SJCRH30 (cell line): ENCODE measurements around the gene CILP2. TPM values are rescaled to one million over a fixed set of nuclear protein-coding genes. Genes with fewer than 3 reads are reported as not detected.

ENCODE experiments used
- DNase-seq, 2 experiments: peaks; one replicate each; pipeline ENCODE4 v3.0.0-alpha.2; 2015 to 2020
- H3K27ac ChIP-seq: fragments of 250-450 bp; sonication (Bioruptor Pico); 2 replicates; pipeline ENCODE4 v1.5.1; 2020; ENCODE audit warnings: mild to moderate bottlenecking, moderate library complexity
- H3K27me3 ChIP-seq: fragments of 250-450 bp; sonication (Bioruptor Pico); 2 replicates; pipeline ENCODE4 v1.5.1; 2020; ENCODE audit warnings: mild to moderate bottlenecking, moderate library complexity
- H3K36me3 ChIP-seq: fragments of 250-450 bp; sonication (Bioruptor Pico); 2 replicates; pipeline ENCODE4 v1.5.1; 2020; ENCODE audit warnings: mild to moderate bottlenecking, moderate library complexity
- H3K4me1 ChIP-seq: fragments of 250-450 bp; sonication (Bioruptor Pico); 2 replicates; pipeline ENCODE4 v1.5.1; 2020; ENCODE audit warnings: mild to moderate bottlenecking, moderate library complexity
- H3K4me3 ChIP-seq: fragments of 250-450 bp; sonication (Bioruptor Pico); 2 replicates; pipeline ENCODE4 v1.5.1; 2020; ENCODE audit warnings: mild to moderate bottlenecking, moderate library complexity
- H3K9me3 ChIP-seq: fragments of 250-450 bp; sonication (Bioruptor Pico); replicated peaks from 2 replicates; pipeline ENCODE4 v1.5.1; 2020; ENCODE audit warnings: mild to moderate bottlenecking, moderate library complexity
- total RNA-seq: library from RNA; depleted of rRNA; stranded (reverse); fragments of >200 nt; shearing (Covaris generic); gene quantifications from 2 replicates; pipeline ENCODE4 v1.2.3, GENCODE V29; 2014

CILP2 gene
- total RNA-seq, 1 experiment from 2014 or later, result 1.1 TPM

GRCh38 chr19:19575411-19575810, 37.3 kb downstream of the CILP2 start:
- no peaks in the 10 kb centered on the region for H3K36me3 ChIP-seq
- no peak for DNase-seq

GRCh38 chr19:19578252-19578651, 40.2 kb downstream of the CILP2 start:
- peak; percentile 67 to 73 for DNase-seq
- Histone ChIP-seq H3K27me3 (no peaks in the 10 kb centered on the region), H3K36me3 (no peaks in the 10 kb centered on the region), H3K4me3 (no peak overlapping the region), H3K9me3 (no peaks in the 10 kb centered on the region), H3K27ac (peak overlapping the region; percentile 35), H3K4me1 (peaks cover 16% of the 10 kb centered on the region)

More at GRCh38 chr19:19575411-19575810, 37.3 kb downstream of the CILP2 start:
- Histone ChIP-seq H3K27ac (no peak overlapping the region), H3K4me1 (peaks cover 16% of the 10 kb centered on the region), H3K9me3 (no peaks in the 10 kb centered on the region), H3K27me3 (no peaks in the 10 kb centered on the region), H3K4me3 (no peak overlapping the region)

- no peaks in the 10 kb centered on the region for H3K9me3 ChIP-seq
- H3K4me3 ChIP-seq, result no peak overlapping the region
- no peaks in the 10 kb centered on the region for H3K36me3 ChIP-seq
- peaks cover 16% of the 10 kb centered on the region for H3K4me1 ChIP-seq
- H3K27me3 ChIP-seq, result no peaks in the 10 kb centered on the region
- H3K27ac ChIP-seq, result peak overlapping the region; percentile 26; the same call in 1 of the 2 replicates
- DNase-seq, result peak; percentile 58 to 74
Measured at GRCh38 chr19:19579533-19580361, 41.7 kb downstream of the CILP2 start.

- Histone ChIP-seq H3K4me1 (peaks cover 16% of the 10 kb centered on the region), H3K27ac (no peak overlapping the region), H3K36me3 (no peaks in the 10 kb centered on the region), H3K27me3 (no peaks in the 10 kb centered on the region), H3K4me3 (no peak overlapping the region), H3K9me3 (no peaks in the 10 kb centered on the region)
- no peak for DNase-seq
Measured at GRCh38 chr19:19580418-19580817, 42.4 kb downstream of the CILP2 start.

- H3K4me3 ChIP-seq, result no peak overlapping the region
- no peak overlapping the region for H3K27ac ChIP-seq
- no peaks in the 10 kb centered on the region for H3K9me3 ChIP-seq
- no peaks in the 10 kb centered on the region for H3K36me3 ChIP-seq
- no peak for DNase-seq
- no peaks in the 10 kb centered on the region for H3K27me3 ChIP-seq
- H3K4me1 ChIP-seq, result peaks cover 16% of the 10 kb centered on the region
Measured at GRCh38 chr19:19581391-19581790, 43.3 kb downstream of the CILP2 start.

- Histone ChIP-seq H3K4me3 (no peak overlapping the region), H3K4me1 (peaks cover 8% of the 10 kb centered on the region), H3K9me3 (no peaks in the 10 kb centered on the region), H3K27me3 (no peaks in the 10 kb centered on the region), H3K36me3 (no peaks in the 10 kb centered on the region), H3K27ac (no peak overlapping the region)
- no peak for DNase-seq
Measured at GRCh38 chr19:19582471-19582870, 44.4 kb downstream of the CILP2 start.

- H3K36me3 ChIP-seq, result no peaks in the 10 kb centered on the region
- H3K4me1 ChIP-seq, result peaks cover 2% of the 10 kb centered on the region; the same call in 1 of the 2 replicates
- no peaks in the 10 kb centered on the region for H3K27me3 ChIP-seq
- H3K27ac ChIP-seq, result no peak overlapping the region
- H3K9me3 ChIP-seq, result no peaks in the 10 kb centered on the region
- no peak overlapping the region for H3K4me3 ChIP-seq
- no peak for DNase-seq
Measured at GRCh38 chr19:19584356-19584755, 46.3 kb downstream of the CILP2 start.

GRCh38 chr19:19587771-19588170, 49.7 kb downstream of the CILP2 start:
- H3K36me3 ChIP-seq, result no peaks in the 10 kb centered on the region
- peaks cover 11% of the 10 kb centered on the region for H3K4me1 ChIP-seq
- no peak overlapping the region for H3K27ac ChIP-seq
- no peaks in the 10 kb centered on the region for H3K27me3 ChIP-seq
- DNase-seq, result no peak
- H3K9me3 ChIP-seq, result no peaks in the 10 kb centered on the region
- no peak overlapping the region for H3K4me3 ChIP-seq

- Histone ChIP-seq H3K36me3 (no peaks in the 10 kb centered on the region), H3K9me3 (no peaks in the 10 kb centered on the region), H3K4me1 (peaks cover 11% of the 10 kb centered on the region), H3K27me3 (no peaks in the 10 kb centered on the region), H3K27ac (no peak overlapping the region), H3K4me3 (no peak overlapping the region)
- no peak for DNase-seq
Measured at GRCh38 chr19:19588546-19588945, 50.5 kb downstream of the CILP2 start.

- DNase-seq, result peak; percentile 78 to 85
- peak overlapping the region; percentile 7; the same call in 1 of the 2 replicates for H3K4me3 ChIP-seq
- no peaks in the 10 kb centered on the region for H3K36me3 ChIP-seq
Measured at GRCh38 chr19:19591133-19591825, 53.2 kb downstream of the CILP2 start.

GRCh38 chr19:19592690-19593089, 54.6 kb downstream of the CILP2 start:
- H3K9me3 ChIP-seq, result no peaks in the 10 kb centered on the region
- no peak overlapping the region; the same call in 1 of the 2 replicates for H3K27ac ChIP-seq
- H3K4me3 ChIP-seq, result no peak overlapping the region
- peaks cover 11% of the 10 kb centered on the region for H3K4me1 ChIP-seq
- DNase-seq, result no peak
- H3K36me3 ChIP-seq, result no peaks in the 10 kb centered on the region
- no peaks in the 10 kb centered on the region for H3K27me3 ChIP-seq

More at GRCh38 chr19:19591133-19591825, 53.2 kb downstream of the CILP2 start:
- H3K4me1 ChIP-seq, result peaks cover 11% of the 10 kb centered on the region
- H3K27ac ChIP-seq, result peak overlapping the region; percentile 50
- no peaks in the 10 kb centered on the region for H3K9me3 ChIP-seq
- H3K27me3 ChIP-seq, result no peaks in the 10 kb centered on the region

GRCh38 chr19:19594381-19594780, 56.3 kb downstream of the CILP2 start:
- Histone ChIP-seq H3K4me3 (no peak overlapping the region), H3K27ac (no peak overlapping the region), H3K36me3 (no peaks in the 10 kb centered on the region), H3K9me3 (no peaks in the 10 kb centered on the region), H3K27me3 (no peaks in the 10 kb centered on the region), H3K4me1 (peaks cover 11% of the 10 kb centered on the region)
- DNase-seq, result no peak

GRCh38 chr19:19595171-19595701, 57.2 kb downstream of the CILP2 start:
- H3K4me3 ChIP-seq, result no peak overlapping the region
- H3K27ac ChIP-seq, result no peak overlapping the region
- no peaks in the 10 kb centered on the region for H3K36me3 ChIP-seq
- no peaks in the 10 kb centered on the region for H3K27me3 ChIP-seq
- no peaks in the 10 kb centered on the region for H3K9me3 ChIP-seq
- H3K4me1 ChIP-seq, result peaks cover 11% of the 10 kb centered on the region
- DNase-seq, result no peak
